Loucy (cell line): ENCODE results near the gene CCDC102A.

Experiments used
- EZH2phosphoT487 ChIP-seq: fragments of 200-600 bp; IDR thresholded peaks from 2 replicates; pipeline ENCODE4 v1.6.1; 2018; ENCODE audit warnings: antibody characterized with exemption, mild to moderate bottlenecking, moderate library complexity, borderline replicate concordance
- TF ChIP-seq, protein P1 (sequence below): fragments of 200-600 bp; sonication (generic); conservative IDR thresholded peaks from 2 replicates; pipeline ENCODE4 v1.5.1; 2014; ENCODE audit warnings: mild to moderate bottlenecking, antibody characterized with exemption, low read length

DNA sequence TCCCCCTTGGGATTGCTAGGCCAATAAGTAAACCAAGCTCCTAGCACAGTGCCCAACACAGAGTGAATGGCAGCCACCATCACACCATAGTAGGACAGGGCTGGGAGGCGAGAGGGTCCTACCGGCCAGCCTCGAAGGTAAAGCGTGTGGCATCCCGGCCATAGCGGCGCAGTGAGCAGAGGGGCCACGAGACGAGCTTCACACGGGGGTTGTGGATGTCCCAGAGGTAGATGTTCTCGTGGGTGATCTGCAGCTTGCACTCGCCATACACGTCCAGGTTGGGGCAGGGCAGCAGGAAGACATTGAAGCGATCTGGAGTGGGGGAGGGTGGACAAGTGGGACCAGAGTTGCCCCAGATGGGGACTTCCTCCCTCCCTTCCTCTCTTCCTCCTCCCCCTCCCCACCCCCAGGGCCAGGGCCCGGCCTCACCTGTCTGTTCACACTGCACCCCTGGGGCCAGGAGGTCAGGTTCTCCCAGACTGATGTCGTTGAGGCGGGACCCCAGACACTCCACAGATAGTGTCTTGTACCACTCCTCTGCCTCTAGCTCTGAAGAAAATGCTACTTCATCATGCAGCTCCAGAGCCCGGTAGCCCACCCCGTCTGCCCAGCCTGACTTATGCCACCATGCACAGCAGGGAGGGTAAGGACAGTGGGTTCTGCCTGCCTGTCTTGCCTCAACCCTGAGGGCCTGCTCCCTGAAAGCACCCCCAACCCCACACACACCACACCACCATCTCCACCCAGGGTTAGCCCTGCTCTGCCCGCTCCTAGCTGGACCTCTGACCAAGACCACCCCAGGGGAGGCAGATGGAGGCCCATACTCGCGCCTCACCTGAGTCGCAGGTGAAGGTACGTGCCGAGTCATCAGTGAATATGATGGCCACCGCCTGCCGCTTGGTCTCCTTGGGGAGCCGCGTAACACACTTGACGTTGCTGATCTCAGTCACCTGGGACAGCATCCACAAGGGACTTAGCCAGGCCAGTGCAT lies 61.4 kb downstream of the CCDC102A start:
- TF ChIP-seq, protein P1, sequence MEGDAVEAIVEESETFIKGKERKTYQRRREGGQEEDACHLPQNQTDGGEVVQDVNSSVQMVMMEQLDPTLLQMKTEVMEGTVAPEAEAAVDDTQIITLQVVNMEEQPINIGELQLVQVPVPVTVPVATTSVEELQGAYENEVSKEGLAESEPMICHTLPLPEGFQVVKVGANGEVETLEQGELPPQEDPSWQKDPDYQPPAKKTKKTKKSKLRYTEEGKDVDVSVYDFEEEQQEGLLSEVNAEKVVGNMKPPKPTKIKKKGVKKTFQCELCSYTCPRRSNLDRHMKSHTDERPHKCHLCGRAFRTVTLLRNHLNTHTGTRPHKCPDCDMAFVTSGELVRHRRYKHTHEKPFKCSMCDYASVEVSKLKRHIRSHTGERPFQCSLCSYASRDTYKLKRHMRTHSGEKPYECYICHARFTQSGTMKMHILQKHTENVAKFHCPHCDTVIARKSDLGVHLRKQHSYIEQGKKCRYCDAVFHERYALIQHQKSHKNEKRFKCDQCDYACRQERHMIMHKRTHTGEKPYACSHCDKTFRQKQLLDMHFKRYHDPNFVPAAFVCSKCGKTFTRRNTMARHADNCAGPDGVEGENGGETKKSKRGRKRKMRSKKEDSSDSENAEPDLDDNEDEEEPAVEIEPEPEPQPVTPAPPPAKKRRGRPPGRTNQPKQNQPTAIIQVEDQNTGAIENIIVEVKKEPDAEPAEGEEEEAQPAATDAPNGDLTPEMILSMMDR = no peak
- no peak for TF ChIP-seq EZH2phosphoT487
